B cell (primary cell): ENCODE measurements around the gene FMNL2. TPM values are rescaled to one million over a fixed set of nuclear protein-coding genes. Genes with fewer than 3 reads are reported as not detected.

Experiments
- ATAC-seq: fragments of 200-7000 bp; cut with Tn5 transposase; one replicate; pipeline ENCODE4 v1.10.0; 2021; ENCODE audit warnings: low read depth, mild to moderate bottlenecking, moderate number of reproducible peaks, moderate library complexity
- CTCF ChIA-PET: fragments of 350-600 bp; sonication (Branson Sonifier 250); formaldehyde crosslinking; loops from one replicate; lab custom pipeline; 2021; ENCODE audit warnings: antibody characterized with exemption, inconsistent platforms; lab: Charles Lee
- POLR2A ChIA-PET: fragments of 350-600 bp; sonication (Branson Sonifier 250); formaldehyde crosslinking; loops from one replicate; lab custom pipeline; 2021; ENCODE audit warnings: antibody characterized with exemption; lab: Charles Lee
- DNase-seq: peaks from one replicate; pipeline ENCODE4 v3.0.0; 2013
- H2AFZ ChIP-seq: 2 replicates; pipeline ENCODE4 v1.6.1; 2012; ENCODE audit warnings: mild to moderate bottlenecking, low read depth, low read length; ENCODE audit not compliant: insufficient read depth, poor library complexity, severe bottlenecking
- H3K27ac ChIP-seq, 2 donors: 1 replicate in 1 of 2; 2 replicates in 1 of 2; pipeline ENCODE4 v1.5.1; 2012 to 2013; ENCODE audit warnings: low read length in 2 of 2, mild to moderate bottlenecking in 2 of 2, moderate library complexity in 1 of 2
- H3K27me3 ChIP-seq, 4 experiments: fragments of 200-600 bp in 1 of 4; sonication (generic) in 1 of 4; replicated peaks in 1 of 4; 1 replicate in 2 of 4; 2 replicates in 2 of 4; pipeline versions ENCODE4 v1.6.1 to v1.7.0; 2013 to 2016; ENCODE audit warnings: low read length in 3 of 4, mild to moderate bottlenecking in 2 of 4, mixed read lengths in 1 of 4, moderate library complexity in 1 of 4; ENCODE audit not compliant: insufficient read depth in 4 of 4, control insufficient read depth in 3 of 4; ENCODE audit errors: control extremely low read depth in 1 of 4
- H3K36me3 ChIP-seq, 2 experiments: replicated peaks in 1 of 2; 1 replicate in 1 of 2; 2 replicates in 1 of 2; pipeline versions ENCODE4 v1.6.1 to v1.7.1; 2013; ENCODE audit warnings: low read length in 1 of 2; ENCODE audit not compliant: insufficient read depth in 2 of 2, control insufficient read depth in 1 of 2; ENCODE audit errors: control extremely low read depth in 1 of 2, extremely low read depth in 1 of 2
- H3K4me1 ChIP-seq, 2 donors: fragments of 200-600 bp in 1 of 2; sonication (generic) in 1 of 2; 1 replicate in 1 of 2; 2 replicates in 1 of 2; pipeline versions ENCODE4 v1.5.1 to v1.6.1; 2013 to 2017; ENCODE audit warnings: low read length in 2 of 2; ENCODE audit not compliant: control insufficient read depth in 2 of 2, insufficient read depth in 2 of 2
- H3K4me2 ChIP-seq: replicated peaks from 2 replicates; pipeline ENCODE3; 2012; ENCODE audit warnings: mild to moderate bottlenecking, low read depth, low read length; ENCODE audit not compliant: poor library complexity, severe bottlenecking
- H3K4me3 ChIP-seq, 5 experiments: fragments of 200-600 bp in 1 of 5; sonication (generic) in 1 of 5; 1 replicate in 3 of 5; 2 replicates in 2 of 5; pipeline versions ENCODE4 v1.5.1 to v1.7.0; 2011 to 2016; ENCODE audit warnings: low read length in 4 of 5, mild to moderate bottlenecking in 4 of 5, low read depth in 2 of 5, control low read depth in 1 of 5, moderate library complexity in 1 of 5; ENCODE audit not compliant: insufficient read depth in 1 of 5; ENCODE audit errors: control extremely low read depth in 1 of 5, extremely low read depth in 1 of 5
- H3K79me2 ChIP-seq: fragments of 200-600 bp; sonication (generic); one replicate; pipeline ENCODE4 v1.6.0; 2016; ENCODE audit warnings: low read length; ENCODE audit not compliant: control insufficient read depth, insufficient read depth
- H3K9ac ChIP-seq: fragments of 200-600 bp; sonication (generic); 2 replicates; pipeline ENCODE4 v1.6.1; 2017; ENCODE audit warnings: mild to moderate bottlenecking, low read length, moderate library complexity
- H3K9me3 ChIP-seq, 3 donors: one replicate each; pipeline versions ENCODE4 v1.6.1 to v1.7.1; 2013; ENCODE audit warnings: low read length in 2 of 3; ENCODE audit not compliant: control insufficient read depth in 2 of 3, insufficient read depth in 1 of 3; ENCODE audit errors: control extremely low read depth in 1 of 3
- H4K20me1 ChIP-seq: 2 replicates; pipeline ENCODE4 v1.6.0; 2012; ENCODE audit warnings: mild to moderate bottlenecking, low read length; ENCODE audit not compliant: insufficient read depth, control insufficient read depth, poor library complexity, severe bottlenecking
- H3K27ac Mint-ChIP-seq: one replicate; pipeline ENCODE4 v1.8.0; 2021; ENCODE audit warnings: mixed read lengths
- H3K27me3 Mint-ChIP-seq: one replicate; pipeline ENCODE4 v1.8.0; 2021; ENCODE audit warnings: mixed read lengths
- H3K4me1 Mint-ChIP-seq: one replicate; pipeline ENCODE4 v1.8.0; 2021; ENCODE audit warnings: mixed read lengths
- H3K4me3 Mint-ChIP-seq: one replicate; pipeline ENCODE4 v1.8.0; 2021; ENCODE audit warnings: mixed read lengths
- H3K9me3 Mint-ChIP-seq: one replicate; pipeline ENCODE4 v1.8.0; 2022; ENCODE audit warnings: mixed read lengths; ENCODE audit not compliant: insufficient read depth
- EZH2 ChIP-seq: IDR thresholded peaks from 2 replicates; pipeline ENCODE4 v1.6.1; 2012; ENCODE audit warnings: borderline replicate concordance, low read depth, mild to moderate bottlenecking, moderate library complexity, low read length; ENCODE audit not compliant: insufficient read depth, poor library complexity, severe bottlenecking
- WGBS: methylation state at CpG from one replicate; pipeline ENCODE4 v1.1.5; 2013; ENCODE audit warnings: missing lambda C conversion rate; ENCODE audit not compliant: insufficient coverage; 5-methylcytosine and 5-hydroxymethylcytosine counted together
- intact Hi-C: fragments of 100-400 bp; cut with micrococcal nuclease; formaldehyde crosslinking; loops from one replicate; pipeline ENCODE4 v1.10.0; 2022
- polyA plus RNA-seq: library from polyadenylated mRNA; depleted of rRNA; stranded (reverse); fragments of >200 nt; gene quantifications from 2 replicates; pipeline ENCODE4 v1.2.3, GENCODE V29; 2012
- total RNA-seq, 2 donors: library from RNA; stranded (reverse); fragments of 120-200 nt in 1 of 2; gene quantifications; 1 replicate in 1 of 2; 2 replicates in 1 of 2; pipeline versions ENCODE4 v1.2.3 to v1.2.4, GENCODE V29; 2013 to 2022
- TF ChIP-seq, protein P1 (sequence below): fragments of 200-600 bp; IDR thresholded peaks from one replicate; pipeline ENCODE4 v1.8.0; 2022; ENCODE audit warnings: antibody characterized with exemption, mild to moderate bottlenecking

The FMNL2 gene
- total and polyA plus RNA-seq, 2 donors (not counting 1 experiment from before 2014, with no cell fraction given) = 0.73 to 8.8 TPM

DNA sequence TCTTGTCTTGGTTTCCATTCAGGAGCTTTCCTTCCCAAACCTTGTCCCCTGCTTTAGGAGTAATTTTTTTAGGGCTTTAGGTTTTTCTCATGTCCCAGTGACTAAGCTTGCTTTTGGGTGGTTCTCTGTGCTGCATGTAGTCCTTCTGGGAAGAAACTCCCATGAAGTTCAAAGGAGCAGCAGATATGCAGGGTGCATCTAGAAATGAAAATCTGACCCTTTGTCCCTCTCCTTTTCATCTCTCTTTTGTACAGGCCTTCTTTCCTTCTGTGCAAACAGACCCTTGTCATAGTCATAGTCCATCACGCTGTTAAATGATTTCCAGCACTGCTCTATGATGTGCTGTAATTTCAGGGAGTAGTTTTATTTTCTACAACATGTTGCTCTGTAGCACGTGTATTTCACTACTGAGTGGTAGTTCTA lies 20.4 kb downstream of the FMNL2 start:
- Histone ChIP-seq H3K9ac (no peak overlapping the region), H3K4me1 (no peaks in the 10 kb centered on the region), H3K27me3 (no peaks in the 10 kb centered on the region), H3K79me2 (no peaks in the 10 kb centered on the region), H3K27ac (no peak overlapping the region), H3K36me3 (no peaks in the 10 kb centered on the region), H3K9me3 (no peaks in the 10 kb centered on the region), H3K4me2 (no peak overlapping the region), H4K20me1 (no peaks in the 10 kb centered on the region), H2AFZ (no peak overlapping the region), H3K4me3 (no peak overlapping the region)
- intact Hi-C loops = no loop called here
- no peak overlapping the region for H3K27ac Mint-ChIP-seq
- TF ChIP-seq, protein P1, sequence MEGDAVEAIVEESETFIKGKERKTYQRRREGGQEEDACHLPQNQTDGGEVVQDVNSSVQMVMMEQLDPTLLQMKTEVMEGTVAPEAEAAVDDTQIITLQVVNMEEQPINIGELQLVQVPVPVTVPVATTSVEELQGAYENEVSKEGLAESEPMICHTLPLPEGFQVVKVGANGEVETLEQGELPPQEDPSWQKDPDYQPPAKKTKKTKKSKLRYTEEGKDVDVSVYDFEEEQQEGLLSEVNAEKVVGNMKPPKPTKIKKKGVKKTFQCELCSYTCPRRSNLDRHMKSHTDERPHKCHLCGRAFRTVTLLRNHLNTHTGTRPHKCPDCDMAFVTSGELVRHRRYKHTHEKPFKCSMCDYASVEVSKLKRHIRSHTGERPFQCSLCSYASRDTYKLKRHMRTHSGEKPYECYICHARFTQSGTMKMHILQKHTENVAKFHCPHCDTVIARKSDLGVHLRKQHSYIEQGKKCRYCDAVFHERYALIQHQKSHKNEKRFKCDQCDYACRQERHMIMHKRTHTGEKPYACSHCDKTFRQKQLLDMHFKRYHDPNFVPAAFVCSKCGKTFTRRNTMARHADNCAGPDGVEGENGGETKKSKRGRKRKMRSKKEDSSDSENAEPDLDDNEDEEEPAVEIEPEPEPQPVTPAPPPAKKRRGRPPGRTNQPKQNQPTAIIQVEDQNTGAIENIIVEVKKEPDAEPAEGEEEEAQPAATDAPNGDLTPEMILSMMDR = no peak
- TF ChIP-seq EZH2 = no peak
- ChIA-PET CTCF (no interaction called here), POLR2A (no interaction called here)
- no CpG with 5 or more reads among the region's 2 CpGs for WGBS
- ATAC-seq (no peak), DNase-seq (no peak)
- no peaks in the 10 kb centered on the region for H3K9me3 Mint-ChIP-seq
- no peaks in the 10 kb centered on the region for H3K4me1 Mint-ChIP-seq
- no peaks in the 10 kb centered on the region for H3K27me3 Mint-ChIP-seq
- H3K4me3 Mint-ChIP-seq = no peak overlapping the region

DNA sequence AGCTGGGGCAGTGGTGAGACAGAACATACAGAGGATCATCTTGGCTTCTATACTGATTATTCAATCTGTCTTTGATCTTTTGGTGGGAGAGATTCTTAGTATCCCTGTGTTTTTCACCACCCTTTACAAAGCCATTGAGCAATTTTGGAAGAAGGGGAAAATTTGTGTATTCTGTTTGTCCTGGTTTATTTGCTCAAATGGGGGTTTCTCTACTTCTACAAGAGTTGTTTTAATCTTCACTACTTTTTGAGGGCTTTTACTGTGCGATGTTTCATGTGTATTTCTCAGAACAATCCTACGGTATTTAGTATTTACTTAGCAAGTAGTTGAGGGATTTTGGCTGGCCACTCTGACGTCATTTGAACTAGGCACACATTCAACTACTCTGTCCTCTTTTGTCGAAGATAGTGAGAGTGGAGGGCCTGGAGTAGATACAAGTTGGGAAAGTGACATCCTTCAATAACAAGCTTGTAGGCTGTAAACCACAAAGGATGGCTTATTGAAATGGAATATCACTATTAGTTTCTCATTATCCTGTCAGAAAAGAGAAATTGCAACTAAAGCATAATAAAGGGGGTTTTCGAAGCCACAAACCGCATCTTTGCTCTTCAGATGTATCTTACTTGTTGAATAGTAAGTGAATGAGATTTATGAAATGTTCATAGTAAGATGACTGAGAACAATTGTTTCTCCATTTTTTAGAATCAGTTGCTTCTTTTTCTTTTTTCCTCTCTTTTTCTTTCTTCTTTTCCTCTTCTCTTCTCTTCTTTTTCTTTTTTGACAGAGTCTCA lies 24.8 kb downstream of the FMNL2 start:
- no peak overlapping the region for H3K27ac ChIP-seq
- no CpG with 5 or more reads among the region's 6 CpGs for WGBS
- Mint-ChIP-seq H3K27ac (no peak overlapping the region), H3K9me3 (no peaks in the 10 kb centered on the region), H3K27me3 (no peaks in the 10 kb centered on the region), H3K4me1 (no peaks in the 10 kb centered on the region), H3K4me3 (no peak overlapping the region)
- no peak overlapping the region for H3K9ac ChIP-seq
- ChIA-PET CTCF (no interaction called here), POLR2A (no interaction called here)
- H3K4me1 ChIP-seq = no peaks in the 10 kb centered on the region
- no peaks in the 10 kb centered on the region for H4K20me1 ChIP-seq
- no peak for DNase-seq
- H3K27me3 ChIP-seq = no peaks in the 10 kb centered on the region
- H3K36me3 ChIP-seq = no peaks in the 10 kb centered on the region
- intact Hi-C loops = no loop called here
- H3K4me3 ChIP-seq = no peak overlapping the region
- TF ChIP-seq EZH2 = no peak
- TF ChIP-seq, protein P1 = no peak
- no peak overlapping the region for H3K4me2 ChIP-seq
- no peak overlapping the region for H2AFZ ChIP-seq
- no peaks in the 10 kb centered on the region for H3K9me3 ChIP-seq
- no peaks in the 10 kb centered on the region for H3K79me2 ChIP-seq
- no peak for ATAC-seq
